Glutamatergic neuron (in vitro differentiated cells): ENCODE measurements around the gene PPFIBP2. TPM values are rescaled to one million over a fixed set of nuclear protein-coding genes. Genes with fewer than 3 reads are reported as not detected.

Source experiments
- DNase-seq: peaks from one replicate; pipeline ENCODE4 v3.0.0; 2022
- H3K27ac Mint-ChIP-seq: one replicate; pipeline ENCODE4 v1.8.0; 2020; ENCODE audit warnings: mild to moderate bottlenecking, mixed read lengths, inconsistent platforms; ENCODE audit not compliant: unreplicated experiment
- H3K27me3 Mint-ChIP-seq: one replicate; pipeline ENCODE4 v1.8.0; 2020; ENCODE audit warnings: mild to moderate bottlenecking, moderate library complexity, mixed read lengths, inconsistent platforms; ENCODE audit not compliant: unreplicated experiment
- H3K36me3 Mint-ChIP-seq: one replicate; pipeline ENCODE4 v1.8.0; 2020; ENCODE audit warnings: mild to moderate bottlenecking, mixed read lengths, inconsistent platforms; ENCODE audit not compliant: unreplicated experiment
- H3K4me1 Mint-ChIP-seq: one replicate; pipeline ENCODE4 v1.8.0; 2020; ENCODE audit warnings: mild to moderate bottlenecking, low read depth, mixed read lengths, inconsistent platforms; ENCODE audit not compliant: unreplicated experiment
- H3K4me3 Mint-ChIP-seq: one replicate; pipeline ENCODE4 v1.8.0; 2020; ENCODE audit warnings: mild to moderate bottlenecking, mixed read lengths, inconsistent platforms; ENCODE audit not compliant: unreplicated experiment
- H3K9me3 Mint-ChIP-seq: one replicate; pipeline ENCODE4 v1.8.0; 2020; ENCODE audit warnings: mild to moderate bottlenecking, moderate library complexity, mixed read lengths, inconsistent platforms; ENCODE audit not compliant: unreplicated experiment
- CTCF ChIP-seq: fragments of 200-600 bp; sonication (generic); IDR thresholded peaks from one replicate; pipeline ENCODE4 v1.5.0; 2021; ENCODE audit not compliant: partially characterized antibody, unreplicated experiment
- total RNA-seq: library from RNA; stranded (reverse); fragmentation: NEBNext Ultra II Directional; extraction: Animal tissue kit (Norgen Biotek cat#: 25700); gene quantifications from one replicate; pipeline ENCODE4 v1.2.1, GENCODE V29; 2021; ENCODE audit not compliant: unreplicated experiment

PPFIBP2 gene
- total RNA-seq, 1 donor from 2014 or later = 1.5 TPM

DNA sequence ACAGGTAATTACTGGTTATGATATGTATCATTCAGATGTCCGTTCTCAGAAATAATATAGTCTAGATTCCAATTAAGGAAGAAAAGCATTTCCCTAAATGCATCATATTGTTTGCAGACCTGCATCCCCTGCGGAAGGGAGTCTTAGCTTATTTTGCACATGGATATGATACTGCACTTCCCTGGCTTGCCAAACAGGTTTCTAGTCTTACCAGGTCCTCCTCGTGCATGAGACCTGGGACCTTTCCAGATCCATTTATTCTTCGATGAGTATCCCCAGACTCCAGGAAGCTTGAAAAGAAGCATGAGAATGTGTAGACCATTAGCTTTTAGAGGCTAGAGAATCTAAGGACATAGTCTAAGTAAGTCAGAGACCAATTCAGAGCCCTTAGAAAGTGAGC is 128.9 kb downstream of the PPFIBP2 start:
- H3K36me3 Mint-ChIP-seq = no peaks in the 10 kb centered on the region

DNA sequence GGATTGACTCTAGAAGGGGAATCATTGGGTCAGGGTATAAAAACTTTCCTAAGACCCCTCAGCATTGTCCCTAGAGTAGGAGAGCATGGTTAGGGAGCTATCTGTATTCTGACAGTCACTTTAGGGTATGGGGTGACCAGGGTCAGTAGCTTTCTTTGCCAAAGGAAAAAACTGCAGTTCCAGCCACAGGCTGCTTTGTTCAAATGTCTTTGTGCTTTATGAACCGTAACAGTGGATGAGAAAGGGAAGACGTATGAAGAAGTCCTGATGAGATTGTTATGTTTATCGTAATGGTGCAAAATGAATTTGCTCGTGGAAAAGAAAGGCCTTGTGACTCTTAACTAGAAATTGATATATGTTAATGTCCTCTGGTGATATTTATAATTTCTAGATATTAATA is 129.5 kb downstream of the PPFIBP2 start:
- H3K27me3 Mint-ChIP-seq = no peaks in the 10 kb centered on the region
- no peaks in the 10 kb centered on the region for H3K36me3 Mint-ChIP-seq
- no peaks in the 10 kb centered on the region for H3K4me1 Mint-ChIP-seq
- H3K27ac Mint-ChIP-seq = no peak overlapping the region
- no peaks in the 10 kb centered on the region for H3K9me3 Mint-ChIP-seq
- no peak for DNase-seq
- no peak overlapping the region for H3K4me3 Mint-ChIP-seq
- no peak for TF ChIP-seq CTCF

More for the DNA sequence above, 128.9 kb downstream of the PPFIBP2 start:
- no peak overlapping the region for H3K27ac Mint-ChIP-seq
- DNase-seq = no peak
- no peak overlapping the region for H3K4me3 Mint-ChIP-seq
- no peaks in the 10 kb centered on the region for H3K4me1 Mint-ChIP-seq
- no peak for TF ChIP-seq CTCF
- H3K27me3 Mint-ChIP-seq = peaks cover under 1% of the 10 kb centered on the region
- no peaks in the 10 kb centered on the region for H3K9me3 Mint-ChIP-seq

DNA sequence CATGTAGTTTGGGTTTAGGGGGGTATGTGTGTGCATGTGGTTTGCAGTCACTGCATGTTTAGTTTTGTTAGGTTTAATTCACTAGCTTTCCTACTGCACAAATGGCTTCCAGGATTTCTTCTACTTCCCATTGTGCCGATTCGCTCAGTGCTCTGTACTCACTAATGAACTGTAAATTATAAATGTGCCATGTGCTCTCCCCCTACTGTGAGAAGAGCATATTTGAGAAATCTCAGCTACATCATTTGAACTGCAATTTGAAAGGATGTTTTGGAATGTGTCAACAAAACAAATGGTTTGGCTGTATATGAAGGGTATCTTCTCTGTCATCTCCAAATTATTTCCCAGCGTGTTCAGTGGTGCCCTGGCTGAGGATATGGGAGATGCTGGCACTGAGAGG is 131.4 kb downstream of the PPFIBP2 start:
- H3K36me3 Mint-ChIP-seq = no peaks in the 10 kb centered on the region
- DNase-seq = no peak
- H3K27me3 Mint-ChIP-seq = no peaks in the 10 kb centered on the region
- H3K9me3 Mint-ChIP-seq = no peaks in the 10 kb centered on the region
- no peak for TF ChIP-seq CTCF
- H3K4me1 Mint-ChIP-seq = no peaks in the 10 kb centered on the region
- H3K4me3 Mint-ChIP-seq = no peak overlapping the region
- H3K27ac Mint-ChIP-seq = no peak overlapping the region

DNA sequence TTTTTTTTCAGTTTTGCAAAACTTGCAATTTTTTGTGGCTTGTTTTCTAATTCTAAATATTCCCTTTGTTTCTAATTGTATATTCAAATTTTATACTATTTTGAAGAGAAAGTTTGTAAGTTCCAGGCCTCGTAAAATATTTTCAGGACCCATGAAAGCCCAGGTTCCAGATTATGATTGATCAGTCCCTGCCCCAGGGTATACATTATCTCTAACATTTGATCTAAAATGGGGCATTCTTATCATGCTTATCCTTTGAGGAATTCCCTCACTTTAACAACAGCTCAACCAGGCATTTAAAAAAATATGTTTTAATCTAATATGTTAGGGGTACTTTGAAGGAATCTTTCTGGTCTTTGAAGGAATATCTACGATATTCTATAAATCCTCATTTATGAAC is 133.1 kb downstream of the PPFIBP2 start:
- no peak overlapping the region for H3K27ac Mint-ChIP-seq
- TF ChIP-seq CTCF = no peak
- H3K4me3 Mint-ChIP-seq = no peak overlapping the region
- H3K9me3 Mint-ChIP-seq = no peaks in the 10 kb centered on the region
- no peaks in the 10 kb centered on the region for H3K4me1 Mint-ChIP-seq
- DNase-seq = no peak
- no peaks in the 10 kb centered on the region for H3K27me3 Mint-ChIP-seq
- no peaks in the 10 kb centered on the region for H3K36me3 Mint-ChIP-seq

GRCh38 chr11:7648264-7648663 is 134.5 kb downstream of the PPFIBP2 start:
- DNase-seq = no peak
- no peaks in the 10 kb centered on the region for H3K36me3 Mint-ChIP-seq
- H3K4me1 Mint-ChIP-seq = no peaks in the 10 kb centered on the region
- H3K4me3 Mint-ChIP-seq = no peak overlapping the region
- no peaks in the 10 kb centered on the region for H3K27me3 Mint-ChIP-seq
- TF ChIP-seq CTCF = no peak
- no peak overlapping the region for H3K27ac Mint-ChIP-seq
- no peaks in the 10 kb centered on the region for H3K9me3 Mint-ChIP-seq
